GM21447 (cell line): ENCODE measurements around the gene LMO7.
A peak's percentile ranks its signal among the peaks of the same experiment; 100 is the strongest.

Experiments
- ATAC-seq: cut with Tn5 transposase; IDR thresholded peaks from one replicate; pipeline ENCODE4 v1.9.1; 2021; ENCODE audit not compliant: unreplicated experiment

LMO7 gene

GRCh38 chr13:75876142-75877050 is 240.3 kb downstream of the LMO7 start:
- ATAC-seq: peak; percentile 99

- ATAC-seq: no peak
Observed at GRCh38 chr13:75877071-75877470, 240.9 kb downstream of the LMO7 start.

- no peak for ATAC-seq
Observed at GRCh38 chr13:75879656-75880055, 243.5 kb downstream of the LMO7 start.

- no peak for ATAC-seq
Observed at GRCh38 chr13:75881109-75881775, 245.1 kb downstream of the LMO7 start.

GRCh38 chr13:75882261-75882660 is 246.1 kb downstream of the LMO7 start:
- no peak for ATAC-seq

GRCh38 chr13:75889427-75889826 is 253.3 kb downstream of the LMO7 start:
- ATAC-seq: no peak

GRCh38 chr13:75895168-75895567 is 259.0 kb downstream of the LMO7 start:
- no peak for ATAC-seq

GRCh38 chr13:75896271-75896670 is 260.1 kb downstream of the LMO7 start:
- ATAC-seq: no peak

GRCh38 chr13:75897386-75897785 is 261.3 kb downstream of the LMO7 start:
- ATAC-seq: no peak

GRCh38 chr13:75901501-75901900 is 265.4 kb downstream of the LMO7 start:
- no peak for ATAC-seq

GRCh38 chr13:75902166-75903104 is 266.3 kb downstream of the LMO7 start:
- no peak for ATAC-seq

- no peak for ATAC-seq
Observed at GRCh38 chr13:75904012-75904411, 267.9 kb downstream of the LMO7 start.

GRCh38 chr13:75906315-75906714 is 270.2 kb downstream of the LMO7 start:
- ATAC-seq: no peak

GRCh38 chr13:75907044-75907443 is 270.9 kb downstream of the LMO7 start:
- no peak for ATAC-seq

GRCh38 chr13:75908141-75908540 is 272.0 kb downstream of the LMO7 start:
- ATAC-seq: no peak
